Adrenal gland (tissue), 5 donors: ENCODE results near the gene SARS1.

ENCODE experiments used
- POLR2A ChIP-seq, 2 donors: fragments of 450-650 bp; IDR thresholded peaks; one replicate each; pipeline ENCODE4 v1.6.1; 2017; ENCODE audit warnings: antibody characterized with exemption in 2 of 2, mild to moderate bottlenecking in 2 of 2, moderate library complexity in 1 of 2
- TF ChIP-seq, protein P1 (sequence below), 6 experiments: fragments of 450-650 bp in 4 of 6; fragments of 200-600 bp in 2 of 6; sonication (generic) in 1 of 6; IDR thresholded peaks; 1 replicate in 5 of 6; 2 replicates in 1 of 6; pipeline versions ENCODE4 v1.5.1 to v1.8.0; 2016 to 2021; ENCODE audit warnings: antibody characterized with exemption in 6 of 6, mild to moderate bottlenecking in 2 of 6, moderate library complexity in 1 of 6
- donor health status: DM: no; HTN: no; CAD: no.

- no peak for TF ChIP-seq POLR2A (IDR thresholded peaks at IDR 0.05)
- TF ChIP-seq, protein P1, sequence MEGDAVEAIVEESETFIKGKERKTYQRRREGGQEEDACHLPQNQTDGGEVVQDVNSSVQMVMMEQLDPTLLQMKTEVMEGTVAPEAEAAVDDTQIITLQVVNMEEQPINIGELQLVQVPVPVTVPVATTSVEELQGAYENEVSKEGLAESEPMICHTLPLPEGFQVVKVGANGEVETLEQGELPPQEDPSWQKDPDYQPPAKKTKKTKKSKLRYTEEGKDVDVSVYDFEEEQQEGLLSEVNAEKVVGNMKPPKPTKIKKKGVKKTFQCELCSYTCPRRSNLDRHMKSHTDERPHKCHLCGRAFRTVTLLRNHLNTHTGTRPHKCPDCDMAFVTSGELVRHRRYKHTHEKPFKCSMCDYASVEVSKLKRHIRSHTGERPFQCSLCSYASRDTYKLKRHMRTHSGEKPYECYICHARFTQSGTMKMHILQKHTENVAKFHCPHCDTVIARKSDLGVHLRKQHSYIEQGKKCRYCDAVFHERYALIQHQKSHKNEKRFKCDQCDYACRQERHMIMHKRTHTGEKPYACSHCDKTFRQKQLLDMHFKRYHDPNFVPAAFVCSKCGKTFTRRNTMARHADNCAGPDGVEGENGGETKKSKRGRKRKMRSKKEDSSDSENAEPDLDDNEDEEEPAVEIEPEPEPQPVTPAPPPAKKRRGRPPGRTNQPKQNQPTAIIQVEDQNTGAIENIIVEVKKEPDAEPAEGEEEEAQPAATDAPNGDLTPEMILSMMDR (IDR thresholded peaks at IDR 0.05) = no peak
Observed at GRCh38 chr1:109238382-109238781, 24.7 kb downstream of the SARS1 start.
